ENCODE measurements around the gene EFCAB6. TPM values are rescaled to one million over a fixed set of nuclear protein-coding genes. Genes with fewer than 3 reads are reported as not detected.

EFCAB6 gene
- total and polyA plus RNA-seq, 2 donors (not counting 3 experiments of a cell fraction or from before 2014, with no cell fraction given) = 0.07 to 0.31 TPM

GRCh38 chr22:43531651-43532050 lies 280.5 kb downstream of the EFCAB6 start:
- CTCF ChIA-PET = no interaction called here
- DNase-seq (ENCODE audit: low read depth, low spot score) (no peak), FAIRE-seq (no peak)
- Histone ChIP-seq H4K20me1 (replicated peaks; ENCODE audit: control insufficient read depth, extremely low read depth, insufficient read depth, low read length) (no peaks in the 10 kb centered on the region), H3K79me2 (ENCODE audit: control insufficient read depth, insufficient read depth, low read length) (no peaks in the 10 kb centered on the region), H3K9me3 (replicated peaks; ENCODE audit: control insufficient read depth, insufficient read depth, low read length) (no peaks in the 10 kb centered on the region), H3K27me3 (ENCODE audit: control insufficient read depth in 2 of 2, insufficient read depth in 2 of 2, low read length in 2 of 2) (no peaks in the 10 kb centered on the region), H3K9me1 (replicated peaks; ENCODE audit: control insufficient read depth, extremely low read depth, insufficient read depth, low read length) (no peaks in the 10 kb centered on the region), H3K4me1 (ENCODE audit: control insufficient read depth, extremely low read depth, insufficient read depth, low read length) (no peaks in the 10 kb centered on the region), H3K9ac (replicated peaks; ENCODE audit: extremely low read depth, insufficient read depth, low read length) (no peak overlapping the region), H3K4me3 (replicated peaks in 1 of 3; ENCODE audit: insufficient read depth in 1 of 3, low read depth in 1 of 3, low read length in 3 of 3) (no peak overlapping the region), H3K36me3 (ENCODE audit: control insufficient read depth in 2 of 2, extremely low read depth in 1 of 2, insufficient read depth in 2 of 2, low read length in 2 of 2) (no peaks in the 10 kb centered on the region), H3K27ac (ENCODE audit: insufficient read depth, low read depth, low read length) (no peak overlapping the region), H2AFZ (ENCODE audit: low read depth, low read length) (no peak overlapping the region), H3K4me2 (ENCODE audit: insufficient read depth, low read length) (no peak overlapping the region)
- dilution Hi-C loops (cut with MboI; ENCODE audit: extremely low pct_ligation_motif_present, low sequenced_read_pairs) = no loop called here
- TF ChIP-seq MAX (IDR thresholded peaks at IDR 0.05; ENCODE audit: insufficient read depth, insufficient read length) (no peak), GATA2 (IDR thresholded peaks at IDR 0.05; ENCODE audit: insufficient read depth, insufficient read length, low read depth, low read length) (no peak), CTCF (IDR thresholded peaks at IDR 0.05; ENCODE audit: extremely low read depth in 1 of 2, insufficient read depth in 1 of 2, low read depth in 1 of 2, low read length in 2 of 2) (no peak), EZH2 (IDR thresholded peaks at IDR 0.05; ENCODE audit: borderline replicate concordance, low read depth, low read length, severe bottlenecking) (no peak), MYC (IDR thresholded peaks at IDR 0.05; ENCODE audit: low read depth, low read length) (no peak), JUN (IDR thresholded peaks at IDR 0.05; ENCODE audit: borderline replicate concordance, insufficient read depth, insufficient read length, low read depth) (no peak), POLR2AphosphoS5 (IDR thresholded peaks at IDR 0.05; ENCODE audit: insufficient read depth, low read depth, low read length) (no peak), FOS (IDR thresholded peaks at IDR 0.05; ENCODE audit: borderline replicate concordance, insufficient read depth, low read length) (no peak), POLR2A (IDR thresholded peaks at IDR 0.05; ENCODE audit: low read depth, low read length) (no peak)
- no TSS peak for BruUV-seq (replicated peaks)
- intact Hi-C loops (cut with micrococcal nuclease) = no loop called here
- POLR2A ChIA-PET = no interaction called here

Measured in endothelial cell of umbilical vein (primary cell).